HCT116 (cell line): ENCODE measurements around the gene SNTG2. TPM values are rescaled to one million over a fixed set of nuclear protein-coding genes. Genes with fewer than 3 reads are reported as not detected.

Source experiments
- ATAC-seq: fragments of 200-7000 bp; cut with Tn5 transposase; 2 replicates; pipeline ENCODE4 v1.9.1; 2020; ENCODE audit warnings: mild to moderate bottlenecking, moderate library complexity
- BruUV-seq: library from RNA; stranded (reverse); fragments of 400-500 nt; replicated peaks from 2 replicates; lab custom pipeline; 2021; lab: Mats Ljungman, UMichigan
- CTCF ChIA-PET: fragments of 300-600 bp; sonication (Branson Sonifier 250); formaldehyde crosslinking; loops from one replicate; lab custom pipeline; 2021; ENCODE audit warnings: antibody characterized with exemption; lab: Charles Lee
- POLR2A ChIA-PET: fragments of 300-600, 350-600 bp; sonication (Branson Sonifier 250); formaldehyde crosslinking; loops from one replicate; lab custom pipeline; 2021; ENCODE audit warnings: antibody characterized with exemption; lab: Charles Lee
- RAD21 ChIA-PET, 2 experiments: fragments of 300-600 bp; sonication (Branson Sonifier 250); formaldehyde crosslinking; loops; one replicate each; lab custom pipeline; 2023; ENCODE audit warnings: low total read pairs in 2 of 2; ENCODE audit not compliant: uncharacterized antibody in 2 of 2, unreplicated experiment in 2 of 2, low non-redundant PET in 1 of 2; lab: Charles Lee
- DNase-seq: peaks from one replicate; pipeline ENCODE4 v3.0.0-alpha.2; 2010; ENCODE audit warnings: low read depth, low spot score
- H2AFZ ChIP-seq: fragments of 200-600 bp; shearing (Covaris generic), sonication (generic); 2 replicates; pipeline ENCODE4 v1.6.1; 2017; ENCODE audit warnings: low read depth, mixed run types, mixed read lengths, antibody characterized with exemption, low read length; ENCODE audit not compliant: poor library complexity, severe bottlenecking
- H3K27ac ChIP-seq: 2 replicates; pipeline ENCODE4 v1.5.1; 2012; ENCODE audit warnings: low read depth, low read length
- H3K27me3 ChIP-seq: fragments of 200-600 bp; sonication (generic); 2 replicates; pipeline ENCODE4 v1.6.1; 2016; ENCODE audit warnings: mixed run types, low read length, mixed read lengths; ENCODE audit not compliant: insufficient read depth
- H3K36me3 ChIP-seq, 2 experiments: fragments of 200-500 bp in 1 of 2; fragments of 200-600 bp in 1 of 2; sonication (Bioruptor generic) in 1 of 2; sonication (generic) in 1 of 2; 2 replicates each; pipeline versions ENCODE4 v1.5.1 to v1.6.1; 2014 to 2016; ENCODE audit warnings: low read length in 2 of 2, inconsistent platforms in 1 of 2, mixed read lengths in 1 of 2, mixed run types in 1 of 2; ENCODE audit not compliant: insufficient read depth in 2 of 2, control insufficient read depth in 1 of 2
- H3K4me1 ChIP-seq, 2 experiments: fragments of 200-600 bp in 1 of 2; sonication (generic) in 1 of 2; 2 replicates each; pipeline versions ENCODE4 v1.5.1 to v1.6.1; 2012 to 2017; ENCODE audit warnings: low read length in 2 of 2, inconsistent platforms in 1 of 2, mild to moderate bottlenecking in 1 of 2, mixed read lengths in 1 of 2, mixed run types in 1 of 2, moderate library complexity in 1 of 2; ENCODE audit not compliant: insufficient read depth in 2 of 2, control insufficient read depth in 1 of 2
- H3K4me2 ChIP-seq: fragments of 200-600 bp; sonication (generic); 2 replicates; pipeline ENCODE4 v1.6.1; 2017; ENCODE audit warnings: mixed run types, low read length, mixed read lengths
- H3K4me3 ChIP-seq, 2 experiments: fragments of 200-600 bp in 1 of 2; sonication (generic) in 1 of 2; replicated peaks in 1 of 2; 2 replicates each; pipeline ENCODE4 v1.5.1; 2011 to 2016; ENCODE audit warnings: low read length in 2 of 2, control low read depth in 1 of 2, low read depth in 1 of 2, mild to moderate bottlenecking in 1 of 2, mixed read lengths in 1 of 2, mixed run types in 1 of 2
- H3K79me2 ChIP-seq: fragments of 200-600 bp; sonication (generic); 2 replicates; pipeline ENCODE4 v1.6.1; 2017; ENCODE audit warnings: mild to moderate bottlenecking, mixed run types, low read length, moderate library complexity, mixed read lengths; ENCODE audit not compliant: insufficient read depth
- H3K9ac ChIP-seq: fragments of 200-600 bp; sonication (generic); 2 replicates; pipeline ENCODE4 v1.6.1; 2016; ENCODE audit warnings: low read length, mixed read lengths
- H3K9me2 ChIP-seq: fragments of 200-600 bp; sonication (generic), shearing (Covaris generic); 2 replicates; pipeline ENCODE4 v1.6.1; 2017; ENCODE audit warnings: mixed run types, mild to moderate bottlenecking, moderate library complexity; ENCODE audit not compliant: insufficient read depth
- H3K9me3 ChIP-seq, 2 experiments: fragments of 200-500 bp in 1 of 2; fragments of 200-600 bp in 1 of 2; sonication (Bioruptor generic) in 1 of 2; sonication (generic) in 1 of 2; 2 replicates each; pipeline ENCODE4 v1.6.1; 2014 to 2017; ENCODE audit warnings: low read length in 2 of 2, mixed read lengths in 2 of 2, inconsistent platforms in 1 of 2, low read depth in 1 of 2, mild to moderate bottlenecking in 1 of 2, mixed run types in 1 of 2, moderate library complexity in 1 of 2; ENCODE audit not compliant: control insufficient read depth in 1 of 2, insufficient read depth in 1 of 2
- H4K20me1 ChIP-seq: fragments of 200-600 bp; sonication (generic), shearing (Covaris generic); 2 replicates; pipeline ENCODE4 v1.6.1; 2017; ENCODE audit warnings: mixed run types, mild to moderate bottlenecking, moderate library complexity; ENCODE audit not compliant: insufficient read depth
- EZH2phosphoT487 ChIP-seq: fragments of 200-600 bp; IDR thresholded peaks from 2 replicates; pipeline ENCODE4 v1.6.1; 2018; ENCODE audit warnings: antibody characterized with exemption, borderline replicate concordance
- FOSL1 ChIP-seq: IDR thresholded peaks from 2 replicates; pipeline ENCODE4 v1.6.1; 2012; ENCODE audit warnings: low read depth
- MAX ChIP-seq: IDR thresholded peaks from 2 replicates; pipeline ENCODE4 v1.6.1; 2012
- ZBTB33 ChIP-seq: IDR thresholded peaks from 2 replicates; pipeline ENCODE4 v1.6.1; 2011; ENCODE audit warnings: mild to moderate bottlenecking, low read length, moderate library complexity; ENCODE audit not compliant: insufficient replicate concordance; ENCODE audit errors: extremely low read depth
- intact Hi-C: fragments of 100-400 bp; cut with micrococcal nuclease; formaldehyde crosslinking; loops from 2 replicates; pipeline ENCODE4 v1.10.0; 2022
- total RNA-seq: library from RNA; stranded (reverse); gene quantifications from one replicate; pipeline ENCODE4 v1.2.1, GENCODE V29; 2021; ENCODE audit not compliant: unreplicated experiment

Gene SNTG2
- total RNA-seq, 1 experiment from 2014 or later: not detected

DNA sequence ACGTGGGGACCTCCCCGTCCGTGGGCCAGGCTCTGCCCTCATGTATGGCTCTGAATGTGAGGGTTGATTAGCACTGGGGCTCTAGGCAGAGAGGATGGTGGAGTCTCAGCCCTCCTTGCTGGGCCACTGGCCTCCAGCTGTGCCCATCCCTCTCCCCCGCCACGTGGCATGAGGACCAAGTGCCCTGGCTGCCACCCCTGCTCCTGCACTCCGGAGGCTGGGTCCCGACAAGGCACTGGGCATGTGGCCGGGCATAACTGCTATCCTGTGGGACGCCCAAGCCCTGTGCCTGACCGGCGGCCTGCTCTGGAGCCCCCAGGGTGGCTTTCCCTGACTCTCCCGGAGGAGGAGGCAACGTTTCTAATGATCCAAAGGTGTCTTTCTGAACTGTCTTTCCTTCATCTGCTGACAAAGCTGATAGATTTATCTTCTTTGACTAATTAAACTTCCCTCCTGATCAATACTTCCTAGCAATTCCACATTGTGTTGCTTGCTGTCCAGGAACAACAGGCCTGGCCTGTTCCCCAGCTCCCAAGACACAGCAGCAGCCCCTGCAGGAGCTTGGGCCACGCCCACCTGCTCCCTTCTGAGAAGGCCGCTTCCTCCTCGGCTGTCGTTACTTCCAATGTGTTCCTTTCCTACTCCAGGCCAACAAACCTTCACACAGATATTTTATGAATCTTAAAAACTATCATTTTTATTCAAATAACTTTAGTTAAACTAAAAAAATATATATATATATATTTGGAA, 132.0 kb downstream of the SNTG2 start (continued):
- no peak for TF ChIP-seq ZBTB33

GRCh38 chr2:1088192-1088860, 137.7 kb downstream of the SNTG2 start:
- intact Hi-C loops: no loop called here
- no peaks in the 10 kb centered on the region for H3K79me2 ChIP-seq
- ChIA-PET POLR2A (no interaction called here), CTCF (no interaction called here)
- H3K36me3 ChIP-seq: no peaks in the 10 kb centered on the region
- DNase-seq: no peak
- no peaks in the 10 kb centered on the region for H3K4me1 ChIP-seq
- H3K9ac ChIP-seq: no peak overlapping the region
- peaks cover 15% of the 10 kb centered on the region; the same call in 1 of the 2 replicates for H3K27me3 ChIP-seq
- H2AFZ ChIP-seq: no peak overlapping the region
- H3K9me2 ChIP-seq: no peaks in the 10 kb centered on the region
- BruUV-seq: no TSS peak
- no peak overlapping the region for H3K4me3 ChIP-seq
- TF ChIP-seq MAX: no peak
- no peak for TF ChIP-seq FOSL1
- no peak for TF ChIP-seq EZH2phosphoT487
- TF ChIP-seq, all 23 proteins: peak for 0
- H3K9me3 ChIP-seq: no peaks in the 10 kb centered on the region
- no peaks in the 10 kb centered on the region for H4K20me1 ChIP-seq
- no peak overlapping the region for H3K4me2 ChIP-seq
- H3K27ac ChIP-seq: no peak overlapping the region
- ATAC-seq: no peak
- RAD21 ChIA-PET: no interaction called here
